PC-9 (cell line): Measurements from ENCODE around the gene BPTF. TPM values are rescaled to one million over a fixed set of nuclear protein-coding genes. Genes with fewer than 3 reads are reported as not detected.
"Not testable (repeated sequence)": the region's sequence is repeated elsewhere in the genome, so short reads cannot be mapped to it uniquely, and the experiment has no call there.

ENCODE experiments used
- BruUV-seq: library from RNA; stranded (reverse); fragments of 400-500 nt; replicated peaks from 2 replicates; lab custom pipeline; 2021; lab: Mats Ljungman, UMichigan
- CTCF ChIA-PET: fragments of 300-600 bp; sonication (Branson Sonifier 250); formaldehyde crosslinking; loops from one replicate; lab custom pipeline; 2022; ENCODE audit warnings: antibody characterized with exemption; lab: Charles Lee
- POLR2A ChIA-PET: fragments of 300-600 bp; sonication (Branson Sonifier 250); formaldehyde crosslinking; loops from one replicate; lab custom pipeline; 2022; ENCODE audit warnings: antibody characterized with exemption; ENCODE audit not compliant: unreplicated experiment; lab: Charles Lee
- DNase-seq, 2 experiments: peaks; one replicate each; pipeline versions ENCODE4 v3.0.0 to v3.0.0-alpha.2; 2015 to 2022; ENCODE audit warnings: mixed read lengths in 1 of 2
- H2AFZ ChIP-seq: fragments of 200-600 bp; sonication (generic); 2 replicates; pipeline ENCODE4 v1.8.1; 2017; ENCODE audit warnings: antibody characterized with exemption
- H3F3A ChIP-seq: fragments of 200-600 bp; sonication (generic); 2 replicates; pipeline ENCODE4 v1.8.1; 2017; ENCODE audit warnings: antibody characterized with exemption, mild to moderate bottlenecking, low read depth; ENCODE audit not compliant: insufficient read depth
- H3K27ac ChIP-seq: fragments of 200-600 bp; sonication (generic); 2 replicates; pipeline ENCODE4 v1.6.1; 2016; ENCODE audit warnings: mixed run types
- H3K27me3 ChIP-seq: fragments of 200-600 bp; sonication (generic); 2 replicates; pipeline ENCODE4 v1.6.1; 2016; ENCODE audit warnings: low read depth, mixed run types; ENCODE audit not compliant: insufficient read depth
- H3K36me3 ChIP-seq: fragments of 200-600 bp; sonication (generic); 2 replicates; pipeline ENCODE4 v1.6.1; 2016; ENCODE audit warnings: low read depth, mixed run types
- H3K4me1 ChIP-seq: fragments of 200-600 bp; sonication (generic); replicated peaks from 2 replicates; pipeline ENCODE4 v1.6.1; 2016; ENCODE audit warnings: mixed run types; ENCODE audit not compliant: insufficient read depth
- H3K4me2 ChIP-seq: fragments of 200-600 bp; sonication (generic); 2 replicates; pipeline ENCODE4 v1.6.1; 2017; ENCODE audit warnings: mixed run types
- H3K4me3 ChIP-seq: fragments of 200-600 bp; sonication (generic); 2 replicates; pipeline ENCODE4 v1.6.1; 2016; ENCODE audit warnings: mixed run types
- H3K79me2 ChIP-seq: fragments of 200-600 bp; sonication (generic); 2 replicates; pipeline ENCODE4 v1.6.1; 2017; ENCODE audit warnings: low read depth, mixed run types
- H3K9me2 ChIP-seq: fragments of 200-600 bp; sonication (generic); 2 replicates; pipeline ENCODE4 v1.8.1; 2017; ENCODE audit warnings: mild to moderate bottlenecking; ENCODE audit not compliant: insufficient read depth
- H3K9me3 ChIP-seq: fragments of 200-600 bp; sonication (generic); 2 replicates; pipeline ENCODE4 v1.8.1; 2016; ENCODE audit warnings: low read depth; ENCODE audit not compliant: insufficient read depth
- H4K20me1 ChIP-seq: fragments of 200-600 bp; sonication (generic); 2 replicates; pipeline ENCODE4 v1.8.1; 2017; ENCODE audit not compliant: insufficient read depth
- CTCF ChIP-seq: fragments of 200-600 bp; sonication (generic); conservative IDR thresholded peaks from 2 replicates; pipeline ENCODE4 v1.6.1; 2017; ENCODE audit warnings: mixed run types, antibody characterized with exemption, mild to moderate bottlenecking, moderate library complexity
- EZH2 ChIP-seq: fragments of 200-600 bp; sonication (generic); IDR thresholded peaks from 2 replicates; pipeline ENCODE4 v1.8.0; 2017; ENCODE audit warnings: antibody characterized with exemption, low read depth
- intact Hi-C: fragments of 100-400 bp; cut with micrococcal nuclease; formaldehyde crosslinking; loops from one replicate; pipeline ENCODE4 v1.10.0; 2022; ENCODE audit not compliant: unreplicated experiment
- total RNA-seq: library from RNA; stranded (reverse); gene quantifications from 2 replicates; pipeline ENCODE4 v1.2.3, GENCODE V29; 2021

Gene BPTF
- total RNA-seq, 1 experiment from 2014 or later, result 95.6 TPM

- Histone ChIP-seq H4K20me1 (peaks cover 66% of the 10 kb centered on the region), H3K27me3 (no peaks in the 10 kb centered on the region), H3K79me2 (peaks cover 85% of the 10 kb centered on the region), H3K36me3 (peaks cover 18% of the 10 kb centered on the region), H3K9me3 (no peaks in the 10 kb centered on the region), H3K9me2 (no peaks in the 10 kb centered on the region), H3K4me2 (no peak overlapping the region), H3F3A (0 out of 2 replicates have a peak, but pooled peaks cover 5% of the 10 kb centered on the region), H3K4me3 (no peak overlapping the region), H3K4me1 (no peaks in the 10 kb centered on the region), H3K27ac (no peak overlapping the region), H2AFZ (no peak overlapping the region)
- no TSS peak for BruUV-seq
- TF ChIP-seq EZH2 (no peak), CTCF (no peak)
- ChIA-PET POLR2A (no interaction called here), CTCF (no interaction called here)
- intact Hi-C loops, result no loop called here
- no peak for DNase-seq
These were observed 30.4 kb downstream of the BPTF start for GRCh38 chr17:67855504-67856324.

- H3K4me3 ChIP-seq, H3K27ac ChIP-seq, H3K27me3 ChIP-seq, H3K4me1 ChIP-seq, H3K9me2 ChIP-seq, CTCF ChIA-PET, H2AFZ ChIP-seq, H3K4me2 ChIP-seq, DNase-seq, POLR2A ChIA-PET, BruUV-seq, H3F3A ChIP-seq, intact Hi-C loops, H3K9me3 ChIP-seq: not testable (repeated sequence)
- Histone ChIP-seq H3K79me2 (peaks cover 86% of the 10 kb centered on the region), H3K36me3 (peaks cover 18% of the 10 kb centered on the region), H4K20me1 (peaks cover 68% of the 10 kb centered on the region)
These were observed 31.1 kb downstream of the BPTF start for GRCh38 chr17:67856402-67856801.

- 0 out of 2 replicates have a peak, but pooled peaks cover 3% of the 10 kb centered on the region for H3K9me2 ChIP-seq
- H3K79me2 ChIP-seq, result peaks cover 77% of the 10 kb centered on the region
- peaks cover 50% of the 10 kb centered on the region for H4K20me1 ChIP-seq
- intact Hi-C loops, result no loop called here
- no peak overlapping the region for H3K27ac ChIP-seq
- ChIA-PET POLR2A (interaction anchor here (0.6 kb wide), 1 partner anchor 157 kb away, joined by 3 read pairs; no protein-coding TSS in a partner anchor), CTCF (no interaction called here)
- H3K4me3 ChIP-seq, result no peak overlapping the region
- H3K36me3 ChIP-seq, result 0 out of 2 replicates have a peak, but pooled peaks cover 8% of the 10 kb centered on the region
- no peaks in the 10 kb centered on the region for H3F3A ChIP-seq
- BruUV-seq, result no TSS peak
- H3K4me2 ChIP-seq, result no peak overlapping the region
- H3K9me3 ChIP-seq, result no peaks in the 10 kb centered on the region; the same call in 1 of the 2 replicates
- DNase-seq, result no peak
- no peak overlapping the region for H2AFZ ChIP-seq
- no peak for TF ChIP-seq EZH2
- no peak for TF ChIP-seq CTCF
- H3K27me3 ChIP-seq, result no peaks in the 10 kb centered on the region
- no peaks in the 10 kb centered on the region for H3K4me1 ChIP-seq
These were observed 37.4 kb downstream of the BPTF start for GRCh38 chr17:67862614-67863217.
